T-helper 1 cell (primary cell): ENCODE data around the gene TPSD1.

Experiments used
- DNase-seq, 5 donors: peaks; one replicate each; pipeline ENCODE4 v3.0.0-alpha.2; 2012 to 2020

The TPSD1 gene

DNA sequence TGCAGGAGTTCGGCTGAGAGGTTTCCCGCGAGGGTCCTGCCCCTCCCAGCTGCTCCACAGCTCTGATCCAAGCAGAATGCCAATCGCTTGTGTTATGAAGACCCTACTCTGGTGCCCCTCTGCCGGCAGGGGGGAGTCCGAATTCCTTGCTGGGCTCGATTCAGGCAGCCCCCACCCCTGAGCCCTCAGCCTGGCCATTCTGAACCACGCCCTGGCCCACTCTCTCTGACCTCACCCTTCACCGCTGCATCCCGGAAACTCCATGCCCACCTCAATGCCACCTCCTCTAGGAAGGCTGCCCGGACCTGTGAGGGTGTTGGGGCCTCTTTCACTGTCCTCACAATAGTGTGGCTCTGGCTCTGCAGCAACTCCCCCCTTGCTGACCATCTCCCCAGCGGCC, 45.7 kb downstream of the TPSD1 start:
- DNase-seq = no peak

DNA sequence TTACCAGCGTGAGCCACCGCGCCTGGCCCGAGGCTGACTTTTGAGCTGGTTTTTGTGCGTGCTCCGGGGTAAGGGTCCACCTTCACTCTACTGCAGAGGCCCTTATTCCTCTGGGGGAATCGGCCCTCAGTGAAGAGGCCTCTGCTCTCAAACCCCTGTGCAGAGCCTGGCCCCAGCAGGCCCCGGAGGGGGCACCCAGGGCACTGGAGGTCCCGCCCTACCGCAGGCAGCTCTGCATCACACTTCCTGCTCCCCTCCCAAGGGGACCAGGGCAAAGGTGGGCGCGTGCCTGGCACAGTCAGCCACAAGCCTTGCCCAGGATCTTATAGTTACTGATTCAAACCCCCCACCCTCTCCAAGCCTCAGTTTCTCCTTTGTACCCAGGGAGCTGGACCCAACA, 50.0 kb downstream of the TPSD1 start:
- DNase-seq = no peak

DNA sequence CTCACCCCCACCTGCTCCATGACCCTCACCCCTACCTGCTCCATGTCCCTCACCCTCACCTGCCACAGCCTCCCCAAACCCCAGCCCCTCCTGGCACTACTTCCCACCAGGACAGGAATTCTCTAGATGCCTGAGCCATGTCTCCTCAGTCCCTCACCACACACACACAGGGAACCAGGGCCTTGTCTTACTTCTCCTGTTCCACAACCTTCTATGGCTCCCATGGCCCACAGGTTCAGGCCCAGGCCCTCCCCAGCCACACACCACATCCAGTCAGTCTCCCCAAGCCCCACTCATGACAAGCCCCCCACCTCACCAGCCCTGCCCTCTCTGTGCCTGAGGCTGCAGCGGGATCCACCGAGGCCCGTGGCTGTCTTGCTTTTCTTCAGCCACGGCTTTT, 50.5 kb downstream of the TPSD1 start:
- no peak for DNase-seq

DNA sequence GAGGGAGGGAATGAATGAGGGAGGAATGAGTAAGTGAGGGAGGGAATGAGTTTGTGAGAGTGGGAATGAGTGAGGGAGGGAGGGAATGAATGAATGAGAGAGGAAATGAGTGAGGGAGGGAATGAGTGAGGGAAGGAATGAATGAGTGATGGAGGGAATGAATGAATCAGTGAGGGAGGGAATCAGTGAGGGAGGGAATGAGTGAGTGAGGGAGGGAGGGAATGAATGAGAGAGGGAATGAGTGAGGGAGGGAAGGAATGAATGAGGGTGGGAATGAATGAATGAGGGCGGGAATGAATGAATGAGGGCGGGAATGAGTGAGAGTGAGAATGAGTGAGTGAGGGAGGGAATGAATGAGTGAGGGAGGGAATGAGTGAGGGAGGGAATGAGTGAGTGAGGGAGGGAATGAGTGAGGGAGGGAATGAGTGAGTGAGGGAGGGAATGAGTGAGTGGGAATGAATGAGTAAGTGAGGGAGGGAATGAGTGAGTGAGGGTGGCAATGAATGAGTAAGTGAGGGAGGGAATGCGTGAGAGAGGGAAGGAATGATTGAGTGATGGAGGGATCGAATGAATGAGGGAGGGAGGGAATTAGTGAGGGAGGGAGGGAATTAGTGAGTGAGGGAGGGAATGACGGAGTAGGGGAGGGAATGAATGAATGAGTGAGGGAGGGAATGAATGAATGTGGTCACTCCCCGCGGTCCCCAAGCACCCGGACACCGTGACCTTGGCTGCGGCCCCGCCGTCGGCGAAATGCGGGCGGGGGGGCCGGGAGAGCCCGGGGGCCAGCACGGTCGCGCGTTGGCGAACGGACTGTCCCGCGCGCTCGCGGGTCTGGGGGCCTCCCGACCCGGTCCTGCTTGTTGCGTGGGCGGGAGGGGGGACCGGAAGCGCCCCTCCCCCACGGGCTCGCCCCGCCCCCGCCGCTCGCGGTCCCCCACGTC, 52.4 kb downstream of the TPSD1 start:
- DNase-seq = no peak
